SHP77 treated with DMSO at 0.1 percent for 48 hours (cell line): ENCODE data around the gene KY.

Experiments used
- DNase-seq: peaks from one replicate; lab custom pipeline; 2025; lab: John Stamatoyannopoulos, UW

The KY gene

GRCh38 chr3:134644731-134645514 lies 5.9 kb downstream of the KY start:
- DNase-seq = no peak

- no peak for DNase-seq
These were observed 7.6 kb downstream of the KY start for GRCh38 chr3:134643150-134643675.

- DNase-seq = no peak
These were observed 8.2 kb downstream of the KY start for GRCh38 chr3:134642445-134643149.

- DNase-seq = no peak
These were observed 9.0 kb downstream of the KY start for GRCh38 chr3:134641671-134642300.

GRCh38 chr3:134640872-134641470 lies 9.9 kb downstream of the KY start:
- no peak for DNase-seq

GRCh38 chr3:134640378-134640777 lies 10.4 kb downstream of the KY start:
- no peak for DNase-seq

GRCh38 chr3:134638385-134639030 lies 12.3 kb downstream of the KY start:
- no peak for DNase-seq

- DNase-seq = no peak
These were observed 14.4 kb downstream of the KY start for GRCh38 chr3:134636406-134636805.

- DNase-seq = no peak
These were observed 20.3 kb downstream of the KY start for GRCh38 chr3:134630506-134630905.

- DNase-seq = no peak
These were observed 21.9 kb downstream of the KY start for GRCh38 chr3:134628884-134629283.

- no peak for DNase-seq
These were observed 23.0 kb downstream of the KY start for GRCh38 chr3:134627831-134628230.

GRCh38 chr3:134625885-134626741 lies 24.7 kb downstream of the KY start:
- no peak for DNase-seq

- DNase-seq = no peak
These were observed 25.4 kb downstream of the KY start for GRCh38 chr3:134625462-134625861.

- DNase-seq = no peak
These were observed 26.1 kb downstream of the KY start for GRCh38 chr3:134624537-134625287.

- no peak for DNase-seq
These were observed 27.1 kb downstream of the KY start for GRCh38 chr3:134623615-134624245.

- no peak for DNase-seq
These were observed 27.9 kb downstream of the KY start for GRCh38 chr3:134622806-134623365.

- DNase-seq = no peak
These were observed 29.0 kb downstream of the KY start for GRCh38 chr3:134621854-134622253.

- DNase-seq = no peak
These were observed 30.2 kb downstream of the KY start for GRCh38 chr3:134620476-134621115.
